PC-3 (cell line): ENCODE data around the gene ZNF830. TPM values are rescaled to one million over a fixed set of nuclear protein-coding genes. Genes with fewer than 3 reads are reported as not detected.

Experiments used
- ATAC-seq: fragments of 200-7000 bp; cut with Tn5 transposase; 2 replicates; pipeline ENCODE4 v1.9.1; 2020; ENCODE audit warnings: mild to moderate bottlenecking, moderate library complexity
- BruUV-seq: library from RNA; stranded (reverse); fragments of 400-500 nt; replicated peaks from 2 replicates; lab custom pipeline; 2021; lab: Mats Ljungman, UMichigan
- CTCF ChIA-PET: fragments of 300-600 bp; sonication (Branson Sonifier 250); formaldehyde crosslinking; loops from one replicate; lab custom pipeline; 2022; ENCODE audit warnings: antibody characterized with exemption; lab: Charles Lee
- POLR2A ChIA-PET: fragments of 300-600 bp; sonication (Branson Sonifier 250); formaldehyde crosslinking; loops from one replicate; lab custom pipeline; 2022; ENCODE audit warnings: antibody characterized with exemption; ENCODE audit not compliant: unreplicated experiment; lab: Charles Lee
- DNase-seq: peaks from one replicate; pipeline ENCODE4 v3.0.0-alpha.2; 2015
- H2AFZ ChIP-seq: fragments of 300-600 bp; sonication (generic); 2 replicates; pipeline ENCODE4 v1.6.0; 2016; ENCODE audit warnings: antibody characterized with exemption, low read length
- H3F3A ChIP-seq: fragments of 300-600 bp; sonication (generic); one replicate; pipeline ENCODE4 v1.6.0; 2017; ENCODE audit warnings: antibody characterized with exemption, low read length, control low read depth, mild to moderate bottlenecking; ENCODE audit not compliant: unreplicated experiment
- H3K27ac ChIP-seq: fragments of 300-600 bp; sonication (generic); 2 replicates; pipeline ENCODE4 v1.5.1; 2016; ENCODE audit warnings: mild to moderate bottlenecking, low read length
- H3K27me3 ChIP-seq: fragments of 300-600 bp; sonication (generic); 2 replicates; pipeline ENCODE4 v1.6.1; 2016; ENCODE audit warnings: low read length, mixed read lengths
- H3K36me3 ChIP-seq: fragments of 300-600 bp; sonication (generic); 2 replicates; pipeline ENCODE4 v1.6.1; 2016; ENCODE audit warnings: low read depth, mixed run types, low read length, mixed read lengths
- H3K4me1 ChIP-seq: fragments of 300-600 bp; sonication (generic); 2 replicates; pipeline ENCODE4 v1.5.1; 2016; ENCODE audit warnings: low read length; ENCODE audit not compliant: insufficient read depth
- H3K4me2 ChIP-seq: fragments of 300-600 bp; sonication (generic); 2 replicates; pipeline ENCODE4 v1.6.0; 2016; ENCODE audit warnings: low read length
- H3K4me3 ChIP-seq: fragments of 300-600 bp; sonication (generic); 2 replicates; pipeline ENCODE4 v1.5.1; 2016; ENCODE audit warnings: mild to moderate bottlenecking, low read length, mixed read lengths
- H3K79me2 ChIP-seq: fragments of 300-600 bp; sonication (generic); 2 replicates; pipeline ENCODE4 v1.6.1; 2017; ENCODE audit warnings: low read length, mixed read lengths
- H3K9ac ChIP-seq: fragments of 300-600 bp; sonication (generic); 2 replicates; pipeline ENCODE4 v1.6.0; 2016; ENCODE audit warnings: mild to moderate bottlenecking, low read length
- H3K9me2 ChIP-seq: fragments of 300-600 bp; sonication (generic); replicated peaks from 2 replicates; pipeline ENCODE4 v1.6.1; 2016; ENCODE audit warnings: mixed run types, low read length, mixed read lengths
- H3K9me3 ChIP-seq: fragments of 300-600 bp; sonication (generic); 2 replicates; pipeline ENCODE4 v1.6.1; 2016; ENCODE audit warnings: low read length, mixed read lengths
- H4K20me1 ChIP-seq: fragments of 300-600 bp; sonication (generic); 2 replicates; pipeline ENCODE4 v1.6.1; 2016; ENCODE audit warnings: low read length, mixed read lengths
- CTCF ChIP-seq: fragments of 300-600 bp; sonication (generic); conservative IDR thresholded peaks from 2 replicates; pipeline ENCODE4 v1.5.1; 2017; ENCODE audit warnings: antibody characterized with exemption, low read depth, mild to moderate bottlenecking, low read length
- EZH2 ChIP-seq: fragments of 300-600 bp; sonication (generic); IDR thresholded peaks from one replicate; pipeline ENCODE4 v1.6.1; 2017; ENCODE audit warnings: antibody characterized with exemption, mild to moderate bottlenecking, low read length; ENCODE audit not compliant: unreplicated experiment
- EZH2phosphoT487 ChIP-seq: fragments of 300-600 bp; sonication (generic); IDR thresholded peaks from 2 replicates; pipeline ENCODE4 v1.6.1; 2018; ENCODE audit warnings: mild to moderate bottlenecking, antibody characterized with exemption, low read length, borderline replicate concordance
- intact Hi-C: fragments of 100-400 bp; cut with micrococcal nuclease; formaldehyde crosslinking; loops from 2 replicates; pipeline ENCODE4 v1.9.0; 2023
- total RNA-seq: library from RNA; depleted of rRNA; stranded (reverse); fragments of >200 nt; gene quantifications from 2 replicates; pipeline ENCODE4 v1.2.3, GENCODE V29; 2014

Gene ZNF830
- total RNA-seq, 1 experiment from 2014 or later: 5.0 TPM

GRCh38 chr17:34974179-34974578, 12.8 kb downstream of the ZNF830 start:
- H3K4me3 ChIP-seq: no peak overlapping the region
- H3K9me3 ChIP-seq: no peaks in the 10 kb centered on the region
- H2AFZ ChIP-seq: no peak overlapping the region
- 0 out of 2 replicates have a peak overlapping the region, but pooled peaks have one; percentile 21 for H3K4me2 ChIP-seq
- no peaks in the 10 kb centered on the region for H3F3A ChIP-seq
- TF ChIP-seq EZH2 (no peak), EZH2phosphoT487 (no peak)
- ChIA-PET CTCF (interaction anchor here (0.6 kb wide), 1 partner anchor 76 kb away, joined by 3 read pairs; no protein-coding TSS in a partner anchor), POLR2A (interaction anchor here (0.6 to 0.7 kb wide), 3 partner anchors 51 to 710 kb away, joined by 3 read pairs; no protein-coding TSS in a partner anchor)
- ATAC-seq: peak; percentile 91
- BruUV-seq: no TSS peak
- no peak overlapping the region for H3K9ac ChIP-seq
- H3K27me3 ChIP-seq: no peaks in the 10 kb centered on the region
- no peaks in the 10 kb centered on the region for H3K36me3 ChIP-seq
- intact Hi-C loops: no loop called here
- H3K27ac ChIP-seq: peak overlapping the region; percentile 49
- H3K4me1 ChIP-seq: peaks cover 15% of the 10 kb centered on the region
- peak; percentile 30 for DNase-seq
- H3K9me2 ChIP-seq: no peaks in the 10 kb centered on the region
- H4K20me1 ChIP-seq: no peaks in the 10 kb centered on the region
- no peaks in the 10 kb centered on the region for H3K79me2 ChIP-seq

GRCh38 chr17:34974794-34975785, 13.8 kb downstream of the ZNF830 start:
- H3K4me2 ChIP-seq: peak overlapping the region; percentile 21; the same call in 1 of the 2 replicates
- peak; percentile 70 for ATAC-seq
- H3K36me3 ChIP-seq: no peaks in the 10 kb centered on the region
- POLR2A ChIA-PET: interaction anchor here (0.5 to 0.7 kb wide), 3 partner anchors 115 to 709 kb away, joined by 3 read pairs; no protein-coding TSS in a partner anchor
- no peak for DNase-seq
- H3K4me1 ChIP-seq: peaks cover 24% of the 10 kb centered on the region
- no peak overlapping the region for H2AFZ ChIP-seq
- no TSS peak for BruUV-seq
- no peaks in the 10 kb centered on the region for H3K27me3 ChIP-seq
- H3K4me3 ChIP-seq: no peak overlapping the region
- H3K9ac ChIP-seq: no peak overlapping the region
- no peaks in the 10 kb centered on the region for H3K9me2 ChIP-seq
- peak overlapping the region; percentile 49 for H3K27ac ChIP-seq
- no peaks in the 10 kb centered on the region for H3F3A ChIP-seq
- TF ChIP-seq EZH2phosphoT487 (no peak), EZH2 (no peak), CTCF (no peak)
- no peaks in the 10 kb centered on the region for H3K9me3 ChIP-seq
- no peaks in the 10 kb centered on the region for H3K79me2 ChIP-seq
- CTCF ChIA-PET: interaction anchor here (0.6 kb wide), 1 partner anchor 75 kb away, joined by 3 read pairs; no protein-coding TSS in a partner anchor
- no peaks in the 10 kb centered on the region for H4K20me1 ChIP-seq
- intact Hi-C loops: no loop called here

- no peak for ATAC-seq
- H3K4me1 ChIP-seq: peaks cover 27% of the 10 kb centered on the region
- no peaks in the 10 kb centered on the region for H3K9me3 ChIP-seq
- DNase-seq: no peak
- no peak overlapping the region for H3K9ac ChIP-seq
- H3K4me3 ChIP-seq: no peak overlapping the region; the same call in 1 of the 2 replicates
- H3F3A ChIP-seq: no peaks in the 10 kb centered on the region
- no peaks in the 10 kb centered on the region for H3K9me2 ChIP-seq
- ChIA-PET CTCF (no interaction called here), POLR2A (interaction anchor here (0.5 kb wide), 1 partner anchor 92 kb away, joined by 5 read pairs; no protein-coding TSS in a partner anchor)
- intact Hi-C loops: no loop called here
- H2AFZ ChIP-seq: no peak overlapping the region
- no peak for TF ChIP-seq EZH2
- no peak for TF ChIP-seq CTCF
- no peaks in the 10 kb centered on the region for H4K20me1 ChIP-seq
- H3K4me2 ChIP-seq: no peak overlapping the region
- no peak overlapping the region for H3K27ac ChIP-seq
- peaks cover 3% of the 10 kb centered on the region for H3K36me3 ChIP-seq
- H3K79me2 ChIP-seq: peaks cover 34% of the 10 kb centered on the region
- no TSS peak for BruUV-seq
- no peaks in the 10 kb centered on the region for H3K27me3 ChIP-seq
Observed at GRCh38 chr17:34979153-34979552, 17.8 kb downstream of the ZNF830 start.
